ENCODE results near the gene CDC45.

- no peak for TF ChIP-seq CTCF (IDR thresholded peaks at IDR 0.05)
- no peak for TF ChIP-seq POLR2A (IDR thresholded peaks at IDR 0.05)
These were observed 90.3 kb downstream of the CDC45 start for GRCh38 chr22:19569976-19570375.
